Measurements from ENCODE around the gene STRA6.

DNA sequence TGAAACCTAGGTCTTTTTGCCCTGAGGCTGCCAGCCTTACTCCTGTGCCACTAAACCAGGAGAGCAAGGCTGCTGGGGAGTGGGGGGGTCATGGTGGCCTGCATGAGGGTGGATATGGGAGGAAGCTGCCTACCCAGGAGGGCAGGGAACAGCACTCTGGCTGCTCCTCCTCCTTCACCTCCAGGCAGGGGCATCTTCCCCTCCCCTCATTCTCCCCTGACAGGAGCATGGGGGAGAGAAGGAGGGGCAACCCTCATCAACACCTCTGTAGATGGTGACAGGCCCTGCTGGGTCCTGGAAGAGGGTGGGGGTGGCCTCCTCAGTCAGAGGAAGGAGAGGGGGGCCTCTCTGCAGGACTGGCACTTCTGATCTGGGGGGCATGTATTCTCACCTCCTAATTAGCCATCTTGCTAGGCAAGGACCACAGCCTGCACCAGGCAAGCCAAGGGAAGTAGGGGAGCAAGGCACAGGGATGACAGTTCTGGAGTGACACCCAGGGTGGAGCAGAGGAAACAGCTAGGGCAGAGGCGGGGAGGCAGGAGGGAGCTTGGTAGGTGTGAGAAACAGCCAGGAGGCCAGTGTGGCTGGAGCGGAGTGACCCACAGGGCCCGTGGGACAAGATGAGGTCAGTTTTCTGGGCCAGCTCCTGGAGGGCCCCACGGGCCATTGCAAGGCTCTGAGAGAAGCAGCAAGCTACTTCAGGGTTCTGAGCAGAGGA lies 38.5 kb upstream of the STRA6 start:
- TF ChIP-seq, protein P1, sequence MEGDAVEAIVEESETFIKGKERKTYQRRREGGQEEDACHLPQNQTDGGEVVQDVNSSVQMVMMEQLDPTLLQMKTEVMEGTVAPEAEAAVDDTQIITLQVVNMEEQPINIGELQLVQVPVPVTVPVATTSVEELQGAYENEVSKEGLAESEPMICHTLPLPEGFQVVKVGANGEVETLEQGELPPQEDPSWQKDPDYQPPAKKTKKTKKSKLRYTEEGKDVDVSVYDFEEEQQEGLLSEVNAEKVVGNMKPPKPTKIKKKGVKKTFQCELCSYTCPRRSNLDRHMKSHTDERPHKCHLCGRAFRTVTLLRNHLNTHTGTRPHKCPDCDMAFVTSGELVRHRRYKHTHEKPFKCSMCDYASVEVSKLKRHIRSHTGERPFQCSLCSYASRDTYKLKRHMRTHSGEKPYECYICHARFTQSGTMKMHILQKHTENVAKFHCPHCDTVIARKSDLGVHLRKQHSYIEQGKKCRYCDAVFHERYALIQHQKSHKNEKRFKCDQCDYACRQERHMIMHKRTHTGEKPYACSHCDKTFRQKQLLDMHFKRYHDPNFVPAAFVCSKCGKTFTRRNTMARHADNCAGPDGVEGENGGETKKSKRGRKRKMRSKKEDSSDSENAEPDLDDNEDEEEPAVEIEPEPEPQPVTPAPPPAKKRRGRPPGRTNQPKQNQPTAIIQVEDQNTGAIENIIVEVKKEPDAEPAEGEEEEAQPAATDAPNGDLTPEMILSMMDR (IDR thresholded peaks at IDR 0.05): no peak
- TF ChIP-seq POLR2A (IDR thresholded peaks at IDR 0.05): no peak
